Caco-2 (cell line): ENCODE data around the gene PHEX. TPM values are rescaled to one million over a fixed set of nuclear protein-coding genes. Genes with fewer than 3 reads are reported as not detected.

Experiments used
- BruUV-seq: library from RNA; stranded (reverse); fragments of 400-500 nt; replicated peaks from 2 replicates; lab custom pipeline; 2021; lab: Mats Ljungman, UMichigan
- CTCF ChIA-PET: fragments of 300-600 bp; sonication (Branson Sonifier 250); formaldehyde crosslinking; loops from one replicate; lab custom pipeline; 2022; ENCODE audit warnings: antibody characterized with exemption; lab: Charles Lee
- POLR2A ChIA-PET: fragments of 300-600 bp; sonication (Branson Sonifier 250); formaldehyde crosslinking; loops from one replicate; lab custom pipeline; 2022; ENCODE audit warnings: antibody characterized with exemption; lab: Charles Lee
- DNase-seq, 2 experiments: peaks; one replicate each; pipeline versions ENCODE4 v3.0.0 to v3.0.0-alpha.2; 2020 to 2022
- H3K27me3 ChIP-seq: replicated peaks from 2 replicates; pipeline ENCODE4 v1.6.0; 2011; ENCODE audit warnings: low read length; ENCODE audit not compliant: control insufficient read depth, insufficient read depth
- H3K36me3 ChIP-seq: 2 replicates; pipeline ENCODE4 v1.5.1; 2011; ENCODE audit warnings: low read length; ENCODE audit not compliant: control insufficient read depth, insufficient read depth
- H3K4me1 ChIP-seq: fragments of 250-450 bp; sonication (Bioruptor Pico); 2 replicates; pipeline ENCODE4 v1.5.1; 2020; ENCODE audit warnings: mild to moderate bottlenecking
- H3K4me3 ChIP-seq: 2 replicates; pipeline ENCODE4 v1.5.1; 2011; ENCODE audit warnings: low read depth, mild to moderate bottlenecking, control low read depth, low read length
- H3K9me3 ChIP-seq: fragments of 250-450 bp; sonication (Bioruptor Pico); 2 replicates; pipeline ENCODE4 v1.5.1; 2020; ENCODE audit warnings: mild to moderate bottlenecking, moderate library complexity
- H3K27ac Mint-ChIP-seq: one replicate; pipeline ENCODE4 v1.8.0; 2022; ENCODE audit warnings: mixed read lengths; ENCODE audit not compliant: unreplicated experiment
- H3K27me3 Mint-ChIP-seq: one replicate; pipeline ENCODE4 v1.8.0; 2022; ENCODE audit warnings: mixed read lengths; ENCODE audit not compliant: insufficient read depth, unreplicated experiment
- H3K36me3 Mint-ChIP-seq: one replicate; pipeline ENCODE4 v1.8.0; 2022; ENCODE audit warnings: mild to moderate bottlenecking, mixed read lengths; ENCODE audit not compliant: insufficient read depth, unreplicated experiment
- H3K4me1 Mint-ChIP-seq: one replicate; pipeline ENCODE4 v1.8.0; 2022; ENCODE audit warnings: low read depth, mixed read lengths; ENCODE audit not compliant: unreplicated experiment
- H3K4me3 Mint-ChIP-seq: one replicate; pipeline ENCODE4 v1.8.0; 2022; ENCODE audit warnings: mild to moderate bottlenecking, moderate library complexity, mixed read lengths; ENCODE audit not compliant: unreplicated experiment
- H3K9me3 Mint-ChIP-seq: one replicate; pipeline ENCODE4 v1.8.0; 2022; ENCODE audit warnings: mixed read lengths; ENCODE audit not compliant: unreplicated experiment
- intact Hi-C: fragments of 100-400 bp; cut with micrococcal nuclease; formaldehyde crosslinking; loops from one replicate; pipeline ENCODE4 v1.10.0; 2022; ENCODE audit not compliant: unreplicated experiment
- total RNA-seq: library from RNA; stranded (reverse); gene quantifications from 2 replicates; pipeline ENCODE4 v1.2.3, GENCODE V29; 2022
- TF ChIP-seq, protein P1 (sequence below), 2 experiments: fragments of 200-600 bp in 1 of 2; IDR thresholded peaks; 1 replicate in 1 of 2; 2 replicates in 1 of 2; pipeline versions ENCODE4 v1.5.1 to v1.8.0; 2011 to 2022; ENCODE audit warnings: antibody characterized with exemption in 1 of 2, control low read depth in 1 of 2, inconsistent platforms in 1 of 2, low read depth in 1 of 2, low read length in 1 of 2, mild to moderate bottlenecking in 1 of 2, moderate library complexity in 1 of 2; ENCODE audit not compliant: insufficient read depth in 1 of 2, severe bottlenecking in 1 of 2, unreplicated experiment in 1 of 2

The PHEX gene
- total RNA-seq, 1 experiment from 2014 or later = 0.75 TPM

DNA sequence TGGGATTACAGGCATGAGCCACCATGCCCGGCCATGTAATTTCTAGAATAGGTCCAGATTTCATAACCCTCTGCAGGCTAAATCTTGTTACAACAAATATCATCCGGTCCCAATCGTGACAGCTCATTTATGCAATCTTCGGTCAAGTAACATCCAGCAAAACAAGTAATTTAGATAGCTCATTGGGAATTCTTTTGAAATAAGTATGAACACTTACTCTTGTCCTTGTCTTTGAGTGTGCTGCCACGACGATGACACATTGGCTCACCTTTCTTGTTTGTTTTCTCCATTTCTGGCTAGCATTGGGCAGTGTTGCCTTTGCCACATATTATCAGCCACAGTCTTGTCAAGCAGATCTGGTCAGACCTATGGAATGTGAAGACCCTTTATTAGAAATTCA lies 92.0 kb downstream of the PHEX start:
- POLR2A ChIA-PET = no interaction called here
- CTCF ChIA-PET = no interaction called here
- H3K4me1 ChIP-seq = peaks cover 29% of the 10 kb centered on the region
- TF ChIP-seq, protein P1, sequence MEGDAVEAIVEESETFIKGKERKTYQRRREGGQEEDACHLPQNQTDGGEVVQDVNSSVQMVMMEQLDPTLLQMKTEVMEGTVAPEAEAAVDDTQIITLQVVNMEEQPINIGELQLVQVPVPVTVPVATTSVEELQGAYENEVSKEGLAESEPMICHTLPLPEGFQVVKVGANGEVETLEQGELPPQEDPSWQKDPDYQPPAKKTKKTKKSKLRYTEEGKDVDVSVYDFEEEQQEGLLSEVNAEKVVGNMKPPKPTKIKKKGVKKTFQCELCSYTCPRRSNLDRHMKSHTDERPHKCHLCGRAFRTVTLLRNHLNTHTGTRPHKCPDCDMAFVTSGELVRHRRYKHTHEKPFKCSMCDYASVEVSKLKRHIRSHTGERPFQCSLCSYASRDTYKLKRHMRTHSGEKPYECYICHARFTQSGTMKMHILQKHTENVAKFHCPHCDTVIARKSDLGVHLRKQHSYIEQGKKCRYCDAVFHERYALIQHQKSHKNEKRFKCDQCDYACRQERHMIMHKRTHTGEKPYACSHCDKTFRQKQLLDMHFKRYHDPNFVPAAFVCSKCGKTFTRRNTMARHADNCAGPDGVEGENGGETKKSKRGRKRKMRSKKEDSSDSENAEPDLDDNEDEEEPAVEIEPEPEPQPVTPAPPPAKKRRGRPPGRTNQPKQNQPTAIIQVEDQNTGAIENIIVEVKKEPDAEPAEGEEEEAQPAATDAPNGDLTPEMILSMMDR (IDR thresholded peaks at IDR 0.05; ENCODE audit: insufficient read depth in 1 of 2, low read depth in 1 of 2, low read length in 1 of 2, severe bottlenecking in 1 of 2, unreplicated experiment in 1 of 2) = no peak
- H3K4me1 Mint-ChIP-seq = peaks cover 7% of the 10 kb centered on the region
- no peaks in the 10 kb centered on the region for H3K27me3 Mint-ChIP-seq
- intact Hi-C loops = no loop called here
- H3K36me3 ChIP-seq = no peaks in the 10 kb centered on the region
- no peaks in the 10 kb centered on the region for H3K27me3 ChIP-seq
- BruUV-seq = no TSS peak
- H3K27ac Mint-ChIP-seq = no peak overlapping the region
- H3K4me3 ChIP-seq = no peak overlapping the region
- no peak for DNase-seq
- H3K4me3 Mint-ChIP-seq = no peak overlapping the region
- H3K9me3 ChIP-seq = no peaks in the 10 kb centered on the region
- no peaks in the 10 kb centered on the region for H3K9me3 Mint-ChIP-seq
- H3K36me3 Mint-ChIP-seq = peaks cover 5% of the 10 kb centered on the region

DNA sequence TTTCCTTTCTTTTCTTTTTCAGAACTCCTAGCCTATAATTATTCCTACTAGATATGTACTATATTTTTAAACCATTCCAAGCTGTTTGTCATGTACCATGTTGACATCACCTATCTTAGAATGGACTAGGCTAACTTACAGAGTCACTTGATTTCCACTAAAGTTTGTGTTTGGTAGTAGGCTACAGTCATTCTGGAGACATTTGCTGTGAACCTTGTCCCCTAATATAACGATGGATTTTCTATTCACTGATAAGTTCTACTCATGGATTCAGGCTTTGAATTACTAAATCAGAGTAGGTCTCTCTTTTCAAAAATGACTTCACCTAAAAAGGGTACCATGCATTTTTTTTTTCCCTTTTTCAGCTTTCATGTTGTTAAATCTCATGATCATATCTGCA lies 93.4 kb downstream of the PHEX start:
- no peaks in the 10 kb centered on the region for H3K27me3 Mint-ChIP-seq
- no TSS peak for BruUV-seq
- H3K4me1 Mint-ChIP-seq = peaks cover 15% of the 10 kb centered on the region
- intact Hi-C loops = no loop called here
- TF ChIP-seq, protein P1 (IDR thresholded peaks at IDR 0.05; ENCODE audit: insufficient read depth in 1 of 2, low read depth in 1 of 2, low read length in 1 of 2, severe bottlenecking in 1 of 2, unreplicated experiment in 1 of 2) = no peak
- H3K36me3 Mint-ChIP-seq = peaks cover 5% of the 10 kb centered on the region
- Histone ChIP-seq H3K4me3 (no peak overlapping the region), H3K27me3 (no peaks in the 10 kb centered on the region), H3K36me3 (no peaks in the 10 kb centered on the region), H3K9me3 (no peaks in the 10 kb centered on the region), H3K4me1 (peaks cover 21% of the 10 kb centered on the region)
- H3K9me3 Mint-ChIP-seq = no peaks in the 10 kb centered on the region
- H3K27ac Mint-ChIP-seq = no peak overlapping the region
- no peak overlapping the region for H3K4me3 Mint-ChIP-seq
- no peak for DNase-seq
- ChIA-PET CTCF (no interaction called here), POLR2A (no interaction called here)

DNA sequence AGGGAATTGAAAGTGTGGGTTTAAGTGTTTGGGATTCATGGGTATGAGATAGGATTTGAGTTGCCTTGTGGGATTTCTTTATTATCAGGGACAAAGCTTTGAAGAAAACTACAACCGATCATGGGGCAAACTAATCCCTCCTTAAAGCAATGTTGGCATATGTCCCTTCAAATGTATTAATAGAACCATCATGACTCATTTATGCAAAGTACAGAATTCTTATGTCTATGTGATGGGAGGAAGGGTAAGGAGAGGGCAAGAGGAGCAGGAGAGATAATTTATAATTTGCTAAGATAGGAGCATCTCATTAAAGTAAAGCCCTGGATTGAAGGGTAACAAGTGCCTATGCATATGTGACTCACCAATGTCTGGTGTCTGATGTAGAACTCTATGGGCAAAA lies 94.2 kb downstream of the PHEX start:
- Histone ChIP-seq H3K4me1 (peaks cover 12% of the 10 kb centered on the region), H3K4me3 (no peak overlapping the region), H3K36me3 (no peaks in the 10 kb centered on the region), H3K9me3 (no peaks in the 10 kb centered on the region), H3K27me3 (no peaks in the 10 kb centered on the region)
- BruUV-seq = no TSS peak
- intact Hi-C loops = no loop called here
- TF ChIP-seq, protein P1 (IDR thresholded peaks at IDR 0.05; ENCODE audit: insufficient read depth in 1 of 2, low read depth in 1 of 2, low read length in 1 of 2, severe bottlenecking in 1 of 2, unreplicated experiment in 1 of 2) = no peak
- H3K36me3 Mint-ChIP-seq = peaks cover 9% of the 10 kb centered on the region
- no peak overlapping the region for H3K4me3 Mint-ChIP-seq
- ChIA-PET POLR2A (no interaction called here), CTCF (no interaction called here)
- no peaks in the 10 kb centered on the region for H3K9me3 Mint-ChIP-seq
- DNase-seq = no peak
- peaks cover 8% of the 10 kb centered on the region for H3K4me1 Mint-ChIP-seq
- no peak overlapping the region for H3K27ac Mint-ChIP-seq
- no peaks in the 10 kb centered on the region for H3K27me3 Mint-ChIP-seq
